LNCAP (cell line): ENCODE data around the gene PTPN3.

ENCODE experiments used
- TF ChIP-seq, protein P1 (sequence below): fragments of 450-650 bp; IDR thresholded peaks from 2 replicates; pipeline ENCODE4 v1.5.1; 2017; ENCODE audit warnings: mild to moderate bottlenecking

The PTPN3 gene

DNA sequence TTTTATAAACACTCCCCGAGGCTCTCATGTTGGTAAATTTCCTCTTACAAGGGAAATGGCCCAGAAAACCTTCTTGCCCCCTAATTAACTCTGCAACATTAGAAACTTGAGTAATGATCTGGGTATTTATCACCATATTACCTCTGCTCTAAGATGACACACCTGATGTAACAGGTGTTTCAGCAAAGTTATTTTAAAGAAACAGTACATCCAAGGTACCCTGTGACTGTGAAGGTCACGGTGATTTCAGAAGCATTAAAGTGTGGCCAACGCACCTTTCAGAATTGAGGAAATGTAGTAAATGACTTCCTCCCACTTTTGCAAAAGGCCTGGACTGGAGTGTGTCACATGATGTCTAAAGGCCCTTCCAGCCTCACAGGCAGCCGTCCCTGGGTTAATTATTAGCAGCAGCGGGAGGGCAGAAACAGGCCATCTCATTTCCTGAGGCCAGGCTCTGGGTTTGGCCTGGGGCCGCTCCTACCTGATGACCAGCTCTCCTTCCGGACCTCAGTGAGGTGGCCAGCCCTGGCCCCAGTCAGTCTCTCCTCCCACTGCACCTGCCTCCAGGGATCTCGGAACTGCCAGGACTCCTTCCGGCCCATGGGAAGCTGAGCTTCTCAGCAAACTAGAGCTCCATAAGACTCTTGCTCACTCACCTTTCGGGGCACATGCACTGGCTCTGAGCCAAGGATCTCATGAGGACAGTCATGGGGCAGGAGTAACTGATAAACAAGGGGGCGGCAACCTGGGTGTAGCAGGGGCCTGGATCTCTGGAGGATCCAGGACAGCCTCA is 20.7 kb downstream of the PTPN3 start:
- TF ChIP-seq, protein P1, sequence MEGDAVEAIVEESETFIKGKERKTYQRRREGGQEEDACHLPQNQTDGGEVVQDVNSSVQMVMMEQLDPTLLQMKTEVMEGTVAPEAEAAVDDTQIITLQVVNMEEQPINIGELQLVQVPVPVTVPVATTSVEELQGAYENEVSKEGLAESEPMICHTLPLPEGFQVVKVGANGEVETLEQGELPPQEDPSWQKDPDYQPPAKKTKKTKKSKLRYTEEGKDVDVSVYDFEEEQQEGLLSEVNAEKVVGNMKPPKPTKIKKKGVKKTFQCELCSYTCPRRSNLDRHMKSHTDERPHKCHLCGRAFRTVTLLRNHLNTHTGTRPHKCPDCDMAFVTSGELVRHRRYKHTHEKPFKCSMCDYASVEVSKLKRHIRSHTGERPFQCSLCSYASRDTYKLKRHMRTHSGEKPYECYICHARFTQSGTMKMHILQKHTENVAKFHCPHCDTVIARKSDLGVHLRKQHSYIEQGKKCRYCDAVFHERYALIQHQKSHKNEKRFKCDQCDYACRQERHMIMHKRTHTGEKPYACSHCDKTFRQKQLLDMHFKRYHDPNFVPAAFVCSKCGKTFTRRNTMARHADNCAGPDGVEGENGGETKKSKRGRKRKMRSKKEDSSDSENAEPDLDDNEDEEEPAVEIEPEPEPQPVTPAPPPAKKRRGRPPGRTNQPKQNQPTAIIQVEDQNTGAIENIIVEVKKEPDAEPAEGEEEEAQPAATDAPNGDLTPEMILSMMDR = no peak

DNA sequence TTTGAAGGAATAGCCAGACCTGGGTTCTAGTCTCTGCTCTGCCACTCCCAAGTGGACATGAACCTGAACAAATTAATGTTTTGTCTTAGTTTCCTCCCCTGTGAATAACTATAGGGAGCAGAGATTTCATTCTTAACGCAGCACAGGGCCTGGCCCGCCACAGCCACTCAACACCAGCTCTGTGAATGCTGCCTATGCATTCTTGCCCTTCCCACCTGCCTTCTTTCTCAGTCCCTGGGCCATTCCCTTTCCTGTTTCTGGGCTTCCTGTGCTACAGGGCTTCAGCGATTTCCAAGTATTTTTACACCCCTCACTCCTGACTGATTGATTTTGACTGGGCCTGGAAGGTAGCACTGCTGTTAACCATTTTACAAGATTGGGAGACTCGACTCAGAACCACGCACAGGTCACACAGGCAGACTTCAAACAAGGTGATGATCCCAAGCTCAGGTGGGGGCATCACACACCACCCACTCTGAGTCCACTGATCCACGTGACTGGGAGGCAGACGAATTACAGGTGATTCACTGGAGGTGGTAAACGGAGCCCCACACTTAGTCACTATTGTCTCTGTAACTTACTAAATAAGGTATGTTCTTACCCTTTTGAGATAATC is 21.4 kb downstream of the PTPN3 start:
- TF ChIP-seq, protein P1 = no peak

DNA sequence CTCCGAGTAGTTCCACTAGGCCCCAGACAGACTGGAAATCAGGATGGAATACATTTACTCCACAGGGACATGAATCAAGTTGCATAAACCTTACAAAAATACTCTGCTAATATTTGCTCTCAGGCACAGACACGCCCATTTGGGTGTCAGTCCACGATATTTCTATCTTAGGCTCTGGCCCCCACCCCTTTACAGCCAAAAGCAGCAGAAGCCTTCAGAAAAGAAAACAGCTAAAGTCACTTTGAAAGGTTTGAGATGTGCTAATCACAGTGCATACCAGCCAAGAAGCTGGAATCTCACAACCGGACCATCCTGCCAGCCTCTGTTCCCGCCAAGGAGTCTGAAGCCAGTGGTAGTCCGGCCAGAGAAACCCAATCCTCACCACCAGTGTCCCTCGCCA is 22.6 kb downstream of the PTPN3 start:
- TF ChIP-seq, protein P1 = no peak

DNA sequence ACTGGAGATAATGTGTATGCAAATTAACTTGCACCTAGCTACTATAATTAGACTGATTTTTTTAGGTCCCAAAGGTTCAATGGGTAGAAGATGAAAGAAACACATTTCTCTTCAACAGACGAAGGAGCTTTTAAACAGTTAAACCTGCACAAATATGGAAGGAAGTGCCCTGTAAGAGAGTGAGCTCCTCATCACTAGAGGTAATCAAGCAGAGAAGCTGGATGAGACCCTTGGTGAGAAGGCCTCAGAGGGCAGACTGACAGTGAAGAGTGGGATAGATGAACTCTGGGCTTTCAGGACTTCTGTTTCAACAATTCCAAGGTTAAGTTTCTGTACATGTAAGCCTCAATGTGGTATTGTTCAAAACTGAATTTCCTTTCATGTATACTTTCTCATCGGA is 23.2 kb downstream of the PTPN3 start:
- TF ChIP-seq, protein P1 = no peak

DNA sequence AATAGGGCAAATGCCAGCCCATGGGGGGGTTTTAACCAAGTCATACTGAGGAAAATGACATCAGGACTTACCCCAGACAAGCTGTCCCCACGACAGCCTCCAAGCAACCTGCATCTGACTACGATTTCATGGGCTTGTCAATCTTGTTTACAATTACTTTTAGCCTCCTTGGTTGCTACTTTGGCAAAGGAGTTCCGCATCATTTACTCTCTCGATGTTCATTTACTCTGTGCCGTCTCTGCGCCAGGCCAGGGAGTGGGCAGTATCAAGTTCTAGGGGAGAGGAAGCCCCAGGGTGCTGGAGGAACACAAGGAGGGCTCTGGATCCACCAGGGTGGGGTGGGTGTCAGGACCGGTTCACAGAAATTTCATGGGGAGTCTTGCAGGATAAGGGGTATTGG is 23.9 kb downstream of the PTPN3 start:
- TF ChIP-seq, protein P1 = no peak

DNA sequence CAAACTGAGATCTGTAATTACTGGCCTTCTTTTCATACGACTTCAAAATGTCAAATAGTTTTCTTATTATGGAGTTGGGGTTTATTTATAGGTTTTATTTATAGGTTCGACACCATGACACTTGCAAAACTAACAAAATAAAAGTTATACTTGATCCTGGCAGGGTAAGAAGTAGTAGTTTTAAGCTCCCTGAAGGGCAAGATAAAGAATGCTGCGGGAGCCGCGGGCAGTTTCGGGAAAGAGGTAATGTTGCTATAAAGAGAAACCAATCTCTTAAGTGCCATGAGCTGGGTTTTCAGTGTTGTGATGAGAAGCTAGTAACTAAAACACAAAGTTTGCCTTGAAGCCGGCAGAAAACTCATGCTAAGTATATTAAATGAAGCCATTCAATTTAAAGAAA is 24.8 kb downstream of the PTPN3 start:
- TF ChIP-seq, protein P1 = no peak

DNA sequence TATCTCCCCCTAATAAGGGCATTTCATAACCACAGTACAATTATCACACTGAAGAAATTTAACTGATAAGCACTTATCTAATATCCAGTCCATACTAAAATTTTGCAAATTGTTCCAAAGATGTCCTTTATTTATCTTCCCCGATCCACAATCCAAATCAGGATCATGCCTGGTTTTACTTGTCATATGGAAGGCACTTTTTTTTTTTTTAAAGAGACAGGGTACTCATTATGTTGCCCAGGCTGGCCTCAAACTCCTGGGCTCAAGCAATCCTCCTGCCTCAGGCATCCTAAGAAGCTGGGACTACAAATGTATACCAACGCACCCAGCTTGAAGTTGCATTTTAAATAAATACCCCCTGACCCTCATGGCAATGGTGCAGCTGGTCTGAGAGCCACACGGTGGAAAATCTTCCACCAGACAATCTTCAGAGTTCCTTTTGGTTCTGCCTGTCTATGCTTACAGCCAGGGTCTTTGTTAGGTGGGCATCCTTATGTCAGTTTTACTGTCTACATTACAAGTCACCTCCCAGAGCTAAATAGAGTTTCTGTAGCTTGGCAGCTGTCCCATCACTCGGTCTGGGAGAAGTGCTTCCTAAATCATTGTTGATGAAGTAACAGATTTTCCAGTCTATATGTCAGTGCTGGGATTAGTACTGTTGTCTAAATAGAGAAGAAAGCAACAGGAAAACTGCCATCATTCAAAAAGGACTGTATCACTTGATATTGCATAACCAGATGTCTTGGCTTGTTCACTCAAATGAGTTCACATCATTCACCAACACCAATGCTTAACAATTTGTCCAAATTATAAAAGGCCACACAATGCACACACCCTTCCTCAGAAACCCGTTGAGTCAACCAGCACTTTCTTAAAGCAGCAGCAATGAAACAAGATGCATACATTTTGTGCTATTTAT is 26.4 kb downstream of the PTPN3 start:
- TF ChIP-seq, protein P1 = no peak
